ENCODE measurements around the gene ERCC1.

The ERCC1 gene

GRCh38 chr19:45403781-45404556 lies 19.7 kb downstream of the ERCC1 start:
- DNase-seq: no peak

DNA sequence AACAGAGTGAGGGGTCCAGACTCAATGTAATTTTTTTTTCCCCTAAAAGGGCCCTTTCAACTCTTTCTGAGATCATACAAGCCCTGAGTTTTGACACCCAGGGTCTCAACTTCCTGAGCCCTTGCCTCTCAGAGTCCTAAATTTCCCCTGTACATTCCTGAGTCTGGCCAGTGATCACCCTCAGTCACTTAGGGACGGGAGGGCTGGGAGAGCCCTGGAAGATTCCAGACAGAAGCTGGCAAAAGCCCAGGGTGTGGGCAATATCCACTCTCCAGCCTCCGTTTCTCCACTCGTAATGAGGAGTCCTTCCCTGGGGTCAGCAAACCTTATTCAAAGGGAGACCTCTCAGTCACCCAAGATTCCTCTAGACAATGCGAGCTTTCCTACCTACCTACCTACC lies 20.4 kb downstream of the ERCC1 start:
- no peak for DNase-seq

DNA sequence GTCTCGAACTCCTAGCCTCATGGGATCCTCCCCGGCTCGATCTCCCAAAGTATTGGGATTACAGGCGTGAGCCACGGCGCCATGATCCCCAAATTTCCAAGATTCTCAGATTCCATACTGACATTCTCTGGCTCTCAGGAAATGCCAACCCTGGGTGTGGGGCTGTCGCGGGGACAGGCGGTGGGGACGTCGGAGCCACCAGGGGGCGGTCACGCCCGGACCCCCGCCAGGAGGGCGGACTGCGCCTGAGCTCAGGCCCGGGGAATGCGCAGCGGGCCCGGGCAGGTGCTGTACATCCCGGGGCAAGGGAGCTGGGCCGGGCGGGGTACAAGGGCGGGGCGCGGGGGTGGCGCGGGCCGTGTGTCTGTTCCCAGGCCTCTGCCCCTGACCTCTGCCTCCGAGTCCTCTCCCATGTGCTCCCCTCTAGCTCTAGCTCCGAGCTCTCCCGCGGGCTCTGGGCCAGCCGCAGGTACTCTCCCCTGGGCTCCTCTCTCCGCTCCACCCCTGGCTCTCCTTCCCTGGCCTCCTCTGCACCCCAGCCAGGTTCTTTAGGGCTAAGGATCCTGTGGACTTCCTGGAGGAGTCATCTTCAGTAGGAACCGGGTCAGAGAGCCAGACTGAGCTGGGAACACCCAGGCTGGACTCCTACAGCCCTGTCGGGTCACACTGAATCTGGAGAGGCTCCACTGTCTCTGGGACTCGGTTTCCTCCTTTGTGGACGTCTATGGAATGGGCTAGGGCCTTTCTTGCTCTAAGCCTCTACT lies 21.2 kb downstream of the ERCC1 start:
- no peak for DNase-seq

DNA sequence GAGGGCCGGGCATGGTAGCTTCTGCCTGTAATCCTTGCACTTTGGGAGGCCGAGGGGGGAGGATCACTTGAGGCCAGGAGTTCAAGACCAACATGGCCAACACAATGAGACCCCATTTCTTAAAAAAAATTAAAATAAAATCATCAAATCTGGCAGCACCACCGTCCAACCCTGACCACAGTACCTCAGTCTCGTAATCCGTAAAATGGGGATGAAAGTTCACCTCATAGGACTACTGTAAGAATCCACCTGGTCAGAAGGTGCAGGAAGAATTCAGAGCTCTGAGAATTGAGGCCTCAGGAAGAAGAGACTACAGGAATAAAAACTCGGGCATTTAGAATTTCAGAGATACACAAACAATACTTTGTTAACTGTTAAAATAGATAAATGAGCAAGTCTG lies 21.9 kb downstream of the ERCC1 start:
- no peak for DNase-seq

- no peak for DNase-seq
Measured at GRCh38 chr19:45400192-45400591, 23.5 kb downstream of the ERCC1 start.

DNA sequence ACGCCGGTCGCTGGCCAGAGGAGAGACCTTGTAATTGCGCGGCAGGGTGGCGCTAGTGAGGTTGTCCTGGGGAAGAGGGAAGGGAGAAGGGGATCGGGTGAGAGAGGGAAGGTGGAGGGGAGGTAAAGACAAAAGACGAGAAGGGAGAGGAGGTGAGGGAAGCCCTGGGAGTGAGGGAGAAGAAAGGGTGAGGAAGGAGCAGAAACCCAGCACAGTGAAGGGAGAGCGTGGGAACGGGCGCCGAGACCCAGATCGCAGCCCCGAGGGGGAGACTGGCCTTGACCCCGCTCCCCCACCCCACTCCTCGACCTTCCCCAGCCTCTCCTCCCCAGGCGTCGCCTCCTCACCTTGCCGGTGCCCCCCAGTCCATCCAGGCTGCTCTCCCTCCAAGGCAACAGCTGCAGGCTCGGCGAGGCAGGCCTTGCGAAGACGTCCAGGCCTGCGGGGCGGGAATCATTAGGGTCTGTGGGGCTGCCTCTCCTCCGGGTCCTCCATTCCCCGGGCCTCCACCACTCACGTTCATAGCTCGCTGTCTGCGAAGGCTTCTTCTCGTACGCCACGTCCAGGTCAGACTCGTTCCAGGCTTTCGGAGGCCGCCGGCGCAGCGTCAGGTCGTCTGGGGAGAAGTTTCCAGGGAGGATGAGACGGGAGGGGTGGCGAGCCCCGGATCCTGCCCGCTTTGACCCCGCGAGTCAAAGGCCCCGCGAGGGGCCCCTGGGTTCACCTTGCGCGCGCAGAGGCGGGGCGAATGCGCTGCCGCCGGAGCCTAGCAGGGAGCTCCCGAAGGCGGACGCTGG lies 27.7 kb downstream of the ERCC1 start:
- no peak for DNase-seq

- DNase-seq: no peak
Measured at GRCh38 chr19:45391871-45392665, 31.6 kb downstream of the ERCC1 start.

DNA sequence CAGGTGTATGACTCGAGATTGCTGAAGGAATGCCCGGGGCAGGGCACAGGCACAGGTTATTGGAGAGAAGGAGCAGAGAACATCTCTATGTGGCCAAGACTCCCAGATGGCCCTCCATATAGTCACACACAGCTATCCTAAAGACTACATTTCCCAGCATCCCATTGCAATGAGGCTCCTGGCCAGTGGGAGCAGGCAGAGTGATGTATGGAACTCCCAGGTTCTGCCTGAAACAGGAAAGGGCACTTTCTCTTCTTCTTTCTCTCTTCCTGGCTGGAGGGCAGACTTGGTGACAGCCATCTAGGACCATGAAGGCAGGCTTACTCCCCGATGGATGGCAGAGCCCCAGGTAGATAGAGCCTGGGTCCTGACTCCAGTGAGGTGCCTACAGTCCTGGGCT lies 32.4 kb downstream of the ERCC1 start:
- no peak for DNase-seq

GRCh38 chr19:45385392-45386221 lies 38.1 kb downstream of the ERCC1 start:
- DNase-seq: no peak

GRCh38 chr19:45382426-45382825 lies 41.3 kb downstream of the ERCC1 start:
- DNase-seq: no peak

DNA sequence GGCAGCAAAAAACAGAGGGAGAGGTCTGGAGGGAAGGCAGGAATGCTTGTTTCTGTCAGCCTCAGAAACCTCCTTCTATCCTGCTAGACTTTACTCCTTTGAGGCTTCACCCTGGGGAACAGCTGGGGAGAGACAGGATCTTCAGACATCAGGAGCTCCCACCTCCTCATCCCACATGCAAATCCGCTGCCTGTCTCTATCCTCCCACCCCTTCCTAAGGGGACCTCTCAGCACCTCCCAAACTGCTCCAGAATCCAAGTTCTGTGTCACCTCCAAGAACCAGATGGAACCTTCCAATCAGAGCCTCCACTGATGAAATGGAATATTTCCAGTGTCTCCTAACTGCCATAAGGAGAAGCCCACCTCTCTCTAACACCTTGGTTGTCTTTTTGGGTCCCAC lies 43.6 kb downstream of the ERCC1 start:
- DNase-seq: no peak

DNA sequence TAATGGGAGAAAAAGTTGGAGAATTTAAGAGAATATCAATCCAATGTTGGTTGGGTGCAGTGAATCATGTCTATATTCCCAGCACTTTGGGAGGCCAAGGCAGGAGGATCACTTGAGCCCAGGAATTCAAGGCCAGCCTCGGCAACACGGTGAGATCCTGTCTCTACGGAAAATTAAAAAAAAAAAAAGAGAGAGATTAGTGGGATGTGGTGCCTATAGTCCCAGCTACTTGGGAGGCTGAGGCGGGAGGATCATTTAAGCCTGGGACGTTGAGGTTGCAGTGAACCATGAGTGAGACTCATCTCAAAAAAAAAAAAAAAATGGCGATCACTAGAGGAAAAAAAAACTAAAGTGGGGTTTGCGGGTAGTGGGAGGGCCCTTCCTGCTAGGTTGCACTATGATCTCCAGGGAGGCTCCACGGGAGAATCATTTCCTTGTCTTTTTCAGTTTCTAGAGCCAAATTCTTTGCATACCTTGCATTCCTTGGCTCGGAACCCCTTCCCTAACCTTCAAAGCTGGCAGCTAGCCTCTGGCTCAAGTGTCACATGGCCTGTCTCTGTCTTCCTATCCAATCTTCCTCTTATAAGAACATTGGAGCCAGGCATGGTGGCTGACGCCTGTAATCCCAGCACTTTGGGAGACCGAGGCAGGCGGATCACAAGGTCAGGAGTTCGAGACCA lies 47.5 kb downstream of the ERCC1 start:
- no peak for DNase-seq

DNA sequence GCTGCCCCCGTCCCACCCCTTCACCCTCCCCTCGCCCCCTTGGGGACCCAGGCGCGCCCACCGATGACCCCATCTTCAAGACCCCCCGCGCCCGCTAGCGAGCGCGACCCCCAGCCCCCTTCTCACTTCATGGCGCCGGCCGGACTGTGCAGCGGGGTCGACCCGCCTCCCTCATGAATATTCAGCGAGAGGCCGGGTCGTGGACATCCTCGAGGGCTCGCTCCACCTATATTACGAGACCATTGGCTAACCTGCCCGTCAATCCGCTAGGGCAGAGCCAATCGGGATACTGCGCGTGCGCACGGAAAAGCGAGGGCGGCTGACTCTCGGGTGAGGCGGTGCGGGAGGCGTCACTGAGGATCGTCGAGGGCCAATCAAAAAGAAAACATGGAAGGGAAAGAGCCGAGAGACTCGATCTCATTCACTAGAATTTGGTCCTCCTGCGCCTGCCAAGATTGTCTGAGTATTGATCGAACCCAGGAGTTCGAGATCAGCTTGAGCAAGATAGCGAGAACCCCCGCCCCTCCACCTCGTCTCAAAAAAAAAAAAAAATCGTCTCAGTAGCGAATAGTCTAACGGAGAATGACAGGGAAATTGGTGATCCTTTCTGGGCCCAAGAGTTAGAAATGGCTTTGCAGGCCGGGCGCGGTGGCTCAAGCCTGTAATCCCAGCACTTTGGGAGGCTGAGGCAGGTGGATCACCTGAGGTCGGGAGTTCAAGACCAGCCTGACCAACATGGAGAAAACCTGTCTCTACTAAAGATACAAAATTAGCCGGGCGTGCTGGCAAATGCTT lies 53.1 kb downstream of the ERCC1 start, which contains the start of gene ERCC2:
TSS of gene ERCC2 (minus strand) at position 164 of the 795 bp plus-strand sequence. CDS start at position 131, 33 bp downstream.
- peak; percentile 90 for DNase-seq

DNA sequence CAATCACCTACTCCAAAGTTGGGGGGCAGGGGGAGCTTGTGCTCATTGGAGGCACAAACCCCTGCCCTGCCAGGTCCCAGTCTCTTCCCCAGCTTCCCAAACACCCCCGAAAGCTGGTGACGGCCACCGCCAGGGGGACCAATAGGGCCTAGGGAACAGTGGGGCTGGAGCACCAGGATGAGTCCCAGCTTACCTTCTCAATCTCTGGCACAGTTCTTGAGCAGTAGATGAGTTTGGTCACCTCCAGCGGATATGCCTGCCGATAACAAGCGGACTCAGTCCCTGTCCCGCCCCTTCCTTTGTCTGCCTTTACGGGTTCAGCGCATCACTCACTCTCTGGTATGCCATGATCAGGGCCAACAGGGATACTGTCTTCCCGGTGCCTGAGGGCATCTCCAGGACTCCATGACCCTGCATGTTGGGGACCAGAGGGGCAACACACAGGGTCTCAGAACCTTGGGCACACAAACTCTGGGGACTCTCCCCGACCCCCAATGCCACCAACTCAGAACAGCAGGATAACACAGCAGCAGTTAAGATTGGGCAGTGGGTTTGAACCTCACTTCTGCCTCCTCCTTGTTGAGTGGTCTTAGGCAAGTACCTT lies 54.9 kb downstream of the ERCC1 start:
- no peak for DNase-seq

- no peak for DNase-seq
Measured at GRCh38 chr19:45368127-45368526, 55.6 kb downstream of the ERCC1 start.

- DNase-seq: no peak
Measured at GRCh38 chr19:45364696-45365095, 59.0 kb downstream of the ERCC1 start.

DNA sequence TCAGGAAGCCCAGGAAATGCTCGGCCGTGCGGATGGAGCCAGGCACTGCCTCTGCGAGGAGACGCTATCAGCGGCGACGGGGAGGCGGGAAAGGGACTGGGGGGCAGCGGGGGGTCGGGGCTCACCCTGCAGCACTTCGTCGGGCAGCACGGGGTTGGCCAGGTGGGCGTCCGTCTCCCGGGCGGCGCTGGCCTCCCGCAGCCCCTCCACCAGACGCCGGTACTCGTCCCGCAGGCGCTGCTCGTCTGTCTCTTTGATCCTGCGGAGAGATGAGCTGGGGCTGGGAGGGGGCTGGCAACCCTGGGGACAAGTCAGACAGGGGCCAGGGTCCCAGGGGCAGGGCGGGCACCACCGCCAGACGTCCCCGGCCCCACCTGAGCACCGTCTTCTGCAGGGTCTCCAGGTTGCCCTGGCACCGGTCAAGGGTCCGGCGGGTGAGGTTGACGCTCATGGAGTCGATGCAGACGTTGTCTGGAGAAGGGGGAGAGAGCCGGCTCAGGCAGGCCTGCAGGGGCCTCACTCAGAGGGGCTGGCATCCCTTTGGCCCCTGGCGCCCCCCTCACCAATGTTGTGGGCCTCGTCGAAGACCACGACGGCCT lies 59.8 kb downstream of the ERCC1 start:
- no peak for DNase-seq

GRCh38 chr19:45362291-45362690 lies 61.4 kb downstream of the ERCC1 start:
- no peak for DNase-seq

- no peak for DNase-seq
Measured at GRCh38 chr19:45361608-45362007, 62.1 kb downstream of the ERCC1 start.

Measured in activated gamma-delta T cell (primary cell).